Tibial artery (tissue), 4 donors: ENCODE measurements around the gene GALNT10.

Experiments used
- DNase-seq, 2 donors: peaks; one replicate each; pipeline ENCODE4 v3.0.0-alpha.2; 2019
- H3K27ac ChIP-seq, 2 donors: fragments of 200-600 bp; sonication (generic) in 1 of 2; 1 replicate in 1 of 2; 2 replicates in 1 of 2; pipeline ENCODE4 v1.5.1; 2018 to 2019; ENCODE audit warnings: mild to moderate bottlenecking in 1 of 2
- H3K27me3 ChIP-seq, 2 donors: fragments of 200-600 bp; sonication (generic) in 1 of 2; one replicate each; pipeline versions ENCODE4 v1.5.1 to v1.6.0; 2016 to 2019
- H3K36me3 ChIP-seq, 3 donors: fragments of 200-600 bp; sonication (generic) in 2 of 3; one replicate each; pipeline ENCODE4 v1.5.1; 2016 to 2019; ENCODE audit warnings: mild to moderate bottlenecking in 2 of 3
- H3K4me1 ChIP-seq, 4 donors: fragments of 200-600 bp; sonication (generic) in 2 of 4; 1 replicate in 3 of 4; 2 replicates in 1 of 4; pipeline ENCODE4 v1.5.1; 2016 to 2019
- H3K4me3 ChIP-seq, 2 donors: fragments of 200-600 bp; sonication (generic) in 1 of 2; 1 replicate in 1 of 2; 2 replicates in 1 of 2; pipeline ENCODE4 v1.5.1; 2018 to 2019; ENCODE audit warnings: mild to moderate bottlenecking in 2 of 2
- H3K9me3 ChIP-seq, 3 donors: fragments of 200-600 bp; sonication (generic) in 1 of 3; one replicate each; pipeline ENCODE4 v1.5.1; 2016 to 2019
- intact Hi-C: fragments of 100-400 bp; cut with DNase I; formaldehyde crosslinking; loops from one replicate; pipeline ENCODE4 v1.15.0; 2023; ENCODE audit warnings: low total_unique reads
- TF ChIP-seq, protein P1 (sequence below), 2 experiments: fragments of 200-600 bp in 1 of 2; fragments of 450-650 bp in 1 of 2; IDR thresholded peaks; one replicate each; pipeline ENCODE4 v1.5.1; 2017 to 2019; ENCODE audit warnings: antibody characterized with exemption in 2 of 2, mild to moderate bottlenecking in 1 of 2, moderate library complexity in 1 of 2

GALNT10 gene

DNA sequence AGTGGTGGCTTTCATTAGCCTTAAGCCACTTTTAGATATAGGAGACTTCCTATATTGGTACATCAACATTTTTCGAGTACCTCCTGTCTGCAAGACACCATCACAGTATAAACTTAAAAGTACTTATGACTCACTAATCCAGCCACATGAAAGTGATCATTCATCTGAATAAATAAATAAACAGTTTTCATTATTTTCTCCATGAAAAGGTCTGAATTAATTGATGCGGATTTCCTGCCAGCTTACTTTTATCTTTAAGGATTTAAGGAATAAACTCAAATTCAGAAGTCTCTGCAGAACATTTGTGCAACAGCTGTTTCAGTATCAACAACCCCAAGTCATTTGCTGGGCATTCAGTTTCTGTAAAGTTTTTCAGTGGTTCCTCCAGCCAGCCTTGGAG, 259.3 kb downstream of the GALNT10 start:
- H3K36me3 ChIP-seq = peaks cover 41 to 43% (median 41%) of the 10 kb centered on the region in 3 donors
- H3K9me3 ChIP-seq = no peaks in the 10 kb centered on the region
- peaks cover 0 to 30% (median 24%) of the 10 kb centered on the region in 4 donors for H3K4me1 ChIP-seq
- no peaks in the 10 kb centered on the region for H3K27me3 ChIP-seq
- no peak for DNase-seq
- TF ChIP-seq, protein P1, sequence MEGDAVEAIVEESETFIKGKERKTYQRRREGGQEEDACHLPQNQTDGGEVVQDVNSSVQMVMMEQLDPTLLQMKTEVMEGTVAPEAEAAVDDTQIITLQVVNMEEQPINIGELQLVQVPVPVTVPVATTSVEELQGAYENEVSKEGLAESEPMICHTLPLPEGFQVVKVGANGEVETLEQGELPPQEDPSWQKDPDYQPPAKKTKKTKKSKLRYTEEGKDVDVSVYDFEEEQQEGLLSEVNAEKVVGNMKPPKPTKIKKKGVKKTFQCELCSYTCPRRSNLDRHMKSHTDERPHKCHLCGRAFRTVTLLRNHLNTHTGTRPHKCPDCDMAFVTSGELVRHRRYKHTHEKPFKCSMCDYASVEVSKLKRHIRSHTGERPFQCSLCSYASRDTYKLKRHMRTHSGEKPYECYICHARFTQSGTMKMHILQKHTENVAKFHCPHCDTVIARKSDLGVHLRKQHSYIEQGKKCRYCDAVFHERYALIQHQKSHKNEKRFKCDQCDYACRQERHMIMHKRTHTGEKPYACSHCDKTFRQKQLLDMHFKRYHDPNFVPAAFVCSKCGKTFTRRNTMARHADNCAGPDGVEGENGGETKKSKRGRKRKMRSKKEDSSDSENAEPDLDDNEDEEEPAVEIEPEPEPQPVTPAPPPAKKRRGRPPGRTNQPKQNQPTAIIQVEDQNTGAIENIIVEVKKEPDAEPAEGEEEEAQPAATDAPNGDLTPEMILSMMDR (IDR thresholded peaks at IDR 0.05) = no peak
- H3K4me3 ChIP-seq = no peak overlapping the region
- intact Hi-C loops = no loop called here
- H3K27ac ChIP-seq = no peak overlapping the region

DNA sequence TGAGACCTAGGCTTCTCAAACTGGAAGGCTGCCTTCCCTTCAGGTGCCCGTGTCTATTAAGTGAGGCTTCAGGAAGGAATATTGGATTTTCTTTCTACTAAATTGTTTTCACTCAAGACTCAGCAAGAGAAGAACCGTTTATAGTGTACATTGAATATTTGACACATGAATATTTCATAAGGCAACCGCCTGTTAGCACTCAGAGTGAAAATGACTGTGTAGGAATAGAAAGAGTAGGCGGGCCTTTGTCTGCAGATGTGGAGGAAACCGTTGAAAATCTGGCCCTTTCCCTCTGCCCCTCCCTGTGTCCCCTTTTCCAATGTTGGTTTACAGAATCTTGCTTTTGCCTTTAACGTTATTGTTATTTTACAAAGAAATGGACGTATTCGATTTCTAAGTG, 261.4 kb downstream of the GALNT10 start:
- Histone ChIP-seq H3K36me3 (peaks cover 63 to 65% (median 63%) of the 10 kb centered on the region in 3 donors), H3K4me3 (no peak overlapping the region), H3K4me1 (peaks cover 0 to 26% (median 21%) of the 10 kb centered on the region in 4 donors), H3K9me3 (no peaks in the 10 kb centered on the region), H3K27me3 (no peaks in the 10 kb centered on the region), H3K27ac (no peak overlapping the region)
- no peak for DNase-seq
- TF ChIP-seq, protein P1 (IDR thresholded peaks at IDR 0.05) = no peak
- intact Hi-C loops = no loop called here

DNA sequence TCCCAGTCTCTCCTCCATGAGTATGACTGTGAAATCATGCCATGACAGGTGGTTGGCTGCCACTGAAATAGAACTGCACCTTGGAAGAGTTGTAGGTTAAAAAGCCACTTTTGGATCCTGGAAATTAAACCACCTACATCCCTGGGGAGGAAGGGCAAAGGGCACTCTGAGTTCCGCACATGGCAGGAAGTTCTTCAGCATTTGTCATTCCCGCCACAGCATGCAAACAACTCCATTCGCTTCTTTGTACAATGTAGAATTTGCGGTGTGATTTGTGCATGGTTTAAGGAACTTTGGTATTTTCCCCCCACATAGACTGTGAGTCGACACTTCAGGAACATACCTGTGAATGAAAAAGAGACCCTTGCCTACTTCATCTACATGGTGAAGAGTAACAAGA, 265.1 kb downstream of the GALNT10 start:
- no peaks in the 10 kb centered on the region for H3K9me3 ChIP-seq
- DNase-seq = no peak
- intact Hi-C loops = no loop called here
- TF ChIP-seq, protein P1 (IDR thresholded peaks at IDR 0.05) = no peak
- no peak overlapping the region for H3K27ac ChIP-seq
- H3K36me3 ChIP-seq = peaks cover 83 to 96% (median 88%) of the 10 kb centered on the region in 3 donors
- H3K27me3 ChIP-seq = no peaks in the 10 kb centered on the region
- no peak overlapping the region for H3K4me3 ChIP-seq
- no peaks in the 10 kb centered on the region for H3K4me1 ChIP-seq

DNA sequence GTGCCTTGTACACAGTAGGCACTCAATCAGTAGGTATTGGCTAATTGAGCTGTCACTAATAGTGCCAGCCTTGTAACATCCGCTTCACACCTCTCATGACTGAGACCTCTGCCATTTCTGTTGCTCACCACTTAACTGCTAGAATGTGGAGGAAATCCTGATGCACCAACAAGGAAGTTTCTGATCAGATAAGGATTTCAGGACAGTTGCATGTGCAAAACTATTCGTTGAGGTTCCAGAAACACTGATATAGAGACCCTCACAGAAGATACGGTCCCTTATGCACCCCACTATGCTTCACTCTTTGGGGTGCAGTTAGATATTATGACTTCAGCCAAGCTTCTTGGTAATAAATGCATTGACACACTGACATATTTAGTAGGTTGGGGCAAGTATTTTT, 266.0 kb downstream of the GALNT10 start:
- Histone ChIP-seq H3K4me3 (no peak overlapping the region), H3K27me3 (no peaks in the 10 kb centered on the region), H3K4me1 (no peaks in the 10 kb centered on the region), H3K9me3 (no peaks in the 10 kb centered on the region), H3K36me3 (peaks cover 74 to 96% (median 78%) of the 10 kb centered on the region in 3 donors), H3K27ac (no peak overlapping the region)
- intact Hi-C loops = no loop called here
- TF ChIP-seq, protein P1 (IDR thresholded peaks at IDR 0.05) = no peak
- no peak for DNase-seq

DNA sequence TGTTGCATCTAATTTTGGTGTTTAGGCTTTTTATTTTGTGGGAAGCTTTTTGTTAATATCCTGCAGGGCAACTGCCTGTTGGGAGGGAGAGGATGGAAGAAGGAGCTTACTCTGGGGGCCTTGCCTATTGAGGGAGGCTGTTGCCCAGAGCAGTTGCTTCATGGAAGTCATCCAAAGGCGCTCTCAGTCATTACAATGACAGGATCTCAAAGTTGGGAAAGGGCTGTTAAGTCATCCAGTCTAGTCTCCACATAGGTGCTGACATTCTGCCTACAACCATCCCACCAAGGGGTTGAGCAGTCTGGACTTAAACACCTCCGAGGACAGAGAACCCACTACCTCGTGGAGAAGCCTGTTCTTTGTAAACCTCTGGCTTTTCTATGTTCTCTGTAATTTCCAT, 268.5 kb downstream of the GALNT10 start:
- H3K4me3 ChIP-seq = no peak overlapping the region
- H3K36me3 ChIP-seq = peaks cover 51 to 91% (median 57%) of the 10 kb centered on the region in 3 donors
- DNase-seq = no peak
- TF ChIP-seq, protein P1 (IDR thresholded peaks at IDR 0.05) = no peak
- H3K27me3 ChIP-seq = no peaks in the 10 kb centered on the region
- no peaks in the 10 kb centered on the region for H3K4me1 ChIP-seq
- H3K9me3 ChIP-seq = no peaks in the 10 kb centered on the region
- intact Hi-C loops = no loop called here
- H3K27ac ChIP-seq = no peak overlapping the region

DNA sequence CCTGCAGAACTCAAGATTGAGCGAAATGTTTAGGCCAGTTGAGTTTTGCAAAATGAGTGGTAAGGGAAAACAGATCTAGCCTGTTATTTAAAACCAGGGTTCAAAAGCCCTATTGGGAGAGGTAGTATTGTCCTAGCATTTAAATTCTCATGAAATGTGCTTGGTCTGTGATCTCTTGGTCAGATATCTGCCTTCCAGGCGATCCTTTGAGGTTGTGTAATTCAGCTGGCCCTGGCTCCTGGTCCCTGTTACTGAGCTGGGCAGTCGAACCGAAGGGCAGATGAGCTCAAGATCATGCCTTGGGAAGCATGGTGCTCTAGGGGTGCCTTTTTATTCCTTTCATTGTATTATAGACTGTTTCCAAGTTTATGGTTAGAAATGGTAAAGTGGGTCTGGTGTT, 269.6 kb downstream of the GALNT10 start:
- H3K27ac ChIP-seq = no peak overlapping the region
- no peaks in the 10 kb centered on the region for H3K27me3 ChIP-seq
- no peaks in the 10 kb centered on the region for H3K9me3 ChIP-seq
- intact Hi-C loops = no loop called here
- TF ChIP-seq, protein P1 (IDR thresholded peaks at IDR 0.05) = no peak
- DNase-seq = no peak
- peaks cover 39 to 83% (median 45%) of the 10 kb centered on the region in 3 donors for H3K36me3 ChIP-seq
- no peak overlapping the region for H3K4me3 ChIP-seq
- H3K4me1 ChIP-seq = no peaks in the 10 kb centered on the region
